C4-2B (cell line): Measurements from ENCODE around the gene GHRH.

Source experiments
- H3K27ac ChIP-seq: fragments of 450-650 bp; 2 replicates; pipeline ENCODE4 v1.5.1; 2017
- ZFX ChIP-seq: fragments of 450-650 bp; IDR thresholded peaks from 2 replicates; pipeline ENCODE4 v1.6.1; 2017
- TF ChIP-seq, protein P1 (sequence below): fragments of 450-650 bp; conservative IDR thresholded peaks from 2 replicates; pipeline ENCODE4 v1.5.1; 2017; ENCODE audit warnings: mild to moderate bottlenecking

Gene GHRH

DNA sequence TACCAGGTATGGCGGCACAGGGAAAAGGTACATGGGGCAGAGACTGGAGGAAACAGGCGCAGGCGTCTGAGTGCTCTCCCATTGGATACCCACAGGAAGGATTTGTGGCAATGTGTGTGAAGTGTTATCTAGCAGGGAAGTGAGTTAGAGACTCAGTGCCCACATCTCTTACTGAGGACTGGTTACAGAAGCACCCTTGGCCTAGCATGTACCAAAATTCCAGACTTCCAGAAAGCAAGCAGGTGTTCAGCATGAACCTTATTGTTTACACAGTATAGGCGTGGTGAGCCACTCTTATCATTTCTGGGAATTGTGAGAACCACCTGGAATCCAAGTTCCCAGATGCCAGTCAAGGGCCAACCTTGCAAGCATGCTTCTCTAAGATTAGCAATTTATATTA is 42.0 kb upstream of the GHRH start:
- TF ChIP-seq, protein P1, sequence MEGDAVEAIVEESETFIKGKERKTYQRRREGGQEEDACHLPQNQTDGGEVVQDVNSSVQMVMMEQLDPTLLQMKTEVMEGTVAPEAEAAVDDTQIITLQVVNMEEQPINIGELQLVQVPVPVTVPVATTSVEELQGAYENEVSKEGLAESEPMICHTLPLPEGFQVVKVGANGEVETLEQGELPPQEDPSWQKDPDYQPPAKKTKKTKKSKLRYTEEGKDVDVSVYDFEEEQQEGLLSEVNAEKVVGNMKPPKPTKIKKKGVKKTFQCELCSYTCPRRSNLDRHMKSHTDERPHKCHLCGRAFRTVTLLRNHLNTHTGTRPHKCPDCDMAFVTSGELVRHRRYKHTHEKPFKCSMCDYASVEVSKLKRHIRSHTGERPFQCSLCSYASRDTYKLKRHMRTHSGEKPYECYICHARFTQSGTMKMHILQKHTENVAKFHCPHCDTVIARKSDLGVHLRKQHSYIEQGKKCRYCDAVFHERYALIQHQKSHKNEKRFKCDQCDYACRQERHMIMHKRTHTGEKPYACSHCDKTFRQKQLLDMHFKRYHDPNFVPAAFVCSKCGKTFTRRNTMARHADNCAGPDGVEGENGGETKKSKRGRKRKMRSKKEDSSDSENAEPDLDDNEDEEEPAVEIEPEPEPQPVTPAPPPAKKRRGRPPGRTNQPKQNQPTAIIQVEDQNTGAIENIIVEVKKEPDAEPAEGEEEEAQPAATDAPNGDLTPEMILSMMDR = no peak
- no peak for TF ChIP-seq ZFX

DNA sequence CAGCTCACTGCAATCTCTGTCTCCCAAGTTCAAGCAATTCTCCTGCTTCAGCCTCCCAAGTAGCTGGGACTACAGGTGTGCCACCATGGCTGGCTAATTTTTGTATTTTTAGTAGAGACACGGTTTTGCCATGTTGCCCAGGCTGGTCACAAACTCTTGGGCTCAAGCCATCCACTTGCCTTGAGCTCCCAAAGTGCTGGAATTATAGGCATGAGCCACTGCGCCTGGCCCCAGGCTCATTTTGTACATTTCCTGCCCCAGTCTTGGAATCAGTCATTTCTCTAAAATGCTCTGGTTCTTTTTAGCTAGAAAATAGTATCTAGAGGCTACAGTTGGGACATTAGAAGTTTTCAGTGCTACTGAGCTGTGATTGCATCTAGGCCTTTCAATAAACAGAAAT is 41.4 kb upstream of the GHRH start:
- H3K27ac ChIP-seq = peak overlapping the region; percentile 67
- no peak for TF ChIP-seq ZFX
- TF ChIP-seq, protein P1 = no peak

More for the DNA sequence above, 42.0 kb upstream of the GHRH start:
- peak overlapping the region; percentile 67 for H3K27ac ChIP-seq

DNA sequence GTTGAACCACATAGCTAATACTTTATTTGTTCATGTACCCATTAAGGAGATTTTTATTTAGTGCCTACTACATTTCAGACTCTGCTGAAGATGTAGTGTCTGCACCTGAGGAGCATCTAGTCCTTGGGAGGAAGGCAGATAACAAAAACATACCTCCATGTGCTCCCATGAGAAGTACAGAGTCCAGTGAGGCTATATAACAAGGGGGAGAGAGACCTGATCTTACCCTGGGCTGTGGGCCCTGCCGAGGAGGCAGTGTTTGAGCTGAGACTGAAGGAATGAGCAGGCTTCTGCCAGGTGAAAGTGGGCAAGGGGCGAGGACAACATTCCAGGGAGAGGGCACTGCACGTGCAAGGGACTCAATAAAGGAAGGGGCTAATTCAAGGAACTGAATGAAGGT is 39.9 kb upstream of the GHRH start:
- TF ChIP-seq ZFX = no peak
- TF ChIP-seq, protein P1 = no peak
- H3K27ac ChIP-seq = peak overlapping the region; percentile 14; the same call in 1 of the 2 replicates

DNA sequence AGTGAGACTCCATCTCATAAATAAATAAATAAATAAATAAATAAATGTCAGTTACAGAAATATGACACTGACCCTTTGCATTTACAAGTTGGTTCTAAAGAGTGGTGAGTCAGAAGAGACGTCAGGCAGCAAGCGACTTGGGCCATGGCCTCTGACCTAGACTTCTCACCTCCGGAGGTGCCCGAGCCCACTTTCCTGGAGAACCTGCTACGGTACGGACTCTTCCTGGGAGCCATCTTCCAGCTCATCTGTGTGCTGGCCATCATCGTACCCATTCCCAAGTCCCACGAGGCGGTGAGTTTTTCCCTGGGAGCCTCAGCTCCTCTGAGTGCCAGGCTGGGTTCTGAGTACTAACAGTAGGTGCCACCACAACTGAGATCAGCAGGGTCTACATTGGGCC is 39.5 kb upstream of the GHRH start:
- H3K27ac ChIP-seq = no peak overlapping the region
- TF ChIP-seq, protein P1 = no peak
- TF ChIP-seq ZFX = no peak

GRCh38 chr20:37299718-37300528 is 38.3 kb upstream of the GHRH start:
- no peak overlapping the region for H3K27ac ChIP-seq
- TF ChIP-seq ZFX = no peak
- TF ChIP-seq, protein P1 = no peak

DNA sequence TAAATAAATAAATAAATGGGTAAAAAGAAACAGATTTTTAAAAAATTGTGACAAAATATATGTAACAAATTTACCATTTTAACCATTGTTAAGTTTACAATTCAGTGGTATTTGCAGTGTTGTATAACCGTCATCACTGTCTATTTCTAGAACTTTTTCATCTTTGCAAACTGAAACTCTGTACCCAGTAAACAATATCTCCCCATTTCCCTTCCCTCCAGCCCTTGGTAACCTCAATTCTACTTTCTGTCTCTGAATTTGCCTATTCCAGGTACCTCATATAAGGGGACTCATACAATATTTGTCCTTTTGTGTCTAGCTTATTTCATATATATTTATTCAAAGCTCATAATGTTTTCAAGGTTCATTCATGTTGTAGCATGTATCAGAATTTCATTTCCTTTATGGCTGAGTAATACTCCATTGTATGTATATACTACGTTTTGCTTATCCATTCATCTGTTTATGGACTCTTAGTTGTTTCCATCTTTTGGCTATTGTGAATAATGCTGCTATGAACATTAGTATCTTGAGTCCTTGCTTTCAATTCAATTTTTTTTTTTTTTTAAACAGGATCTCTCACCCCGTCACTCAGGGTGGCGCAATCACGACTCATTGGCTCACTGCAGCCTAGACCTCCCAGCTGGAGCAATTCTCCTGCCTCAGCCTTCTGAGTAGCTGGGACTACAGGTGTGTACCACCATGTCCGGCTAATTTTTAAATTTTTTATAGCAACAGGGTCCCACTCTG is 36.8 kb upstream of the GHRH start:
- H3K27ac ChIP-seq = no peak overlapping the region

DNA sequence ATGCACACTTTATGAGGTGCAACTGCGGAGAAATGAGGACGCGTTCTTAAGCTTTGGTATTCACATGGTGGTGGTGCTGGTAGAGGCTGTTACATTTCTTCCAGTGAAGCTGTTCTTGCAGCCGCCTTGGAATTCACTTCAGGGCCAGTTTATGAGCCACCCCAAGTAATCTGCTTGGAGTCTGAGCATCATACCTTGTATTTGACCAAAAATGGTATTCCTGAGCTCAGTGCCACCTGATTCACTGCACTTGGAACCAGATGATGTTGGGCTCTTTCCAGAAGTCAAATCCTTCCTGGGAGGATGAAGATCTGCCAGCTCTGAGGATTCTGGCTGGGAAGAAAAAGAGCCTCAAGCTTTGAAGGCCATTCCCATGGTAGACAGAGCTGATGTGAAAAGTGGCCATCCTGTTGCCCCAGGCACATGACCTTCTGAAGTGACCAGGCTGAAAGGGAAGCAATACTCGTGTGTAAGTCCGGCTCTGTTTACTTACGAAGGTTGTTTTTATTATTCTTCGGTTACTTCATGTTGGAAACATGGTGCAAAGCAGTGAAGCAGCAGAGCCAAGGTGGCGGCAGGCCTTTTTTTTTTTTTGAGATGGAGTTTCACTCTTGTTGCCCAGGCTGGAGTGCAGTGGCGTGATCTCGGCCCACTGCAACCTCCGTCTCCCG is 35.6 kb upstream of the GHRH start:
- TF ChIP-seq, protein P1 = no peak
- TF ChIP-seq ZFX = no peak
- no peak overlapping the region for H3K27ac ChIP-seq

More for the DNA sequence above, 36.8 kb upstream of the GHRH start:
- TF ChIP-seq ZFX = no peak
